MM.1S (cell line): ENCODE results near the gene ADAMTS12.

ENCODE experiments used
- EZH2 ChIP-seq: fragments of 300-600 bp; sonication (generic); optimal IDR thresholded peaks from 2 replicates; pipeline ENCODE3; 2017; ENCODE audit warnings: low read depth, mild to moderate bottlenecking, antibody characterized with exemption, low read length, mixed read lengths
- EZH2phosphoT487 ChIP-seq: fragments of 300-600 bp; sonication (generic); IDR thresholded peaks from 2 replicates; pipeline ENCODE4 v1.6.1; 2018; ENCODE audit warnings: antibody characterized with exemption, low read length
- TF ChIP-seq, protein P1 (sequence below): fragments of 300-600 bp; sonication (generic); IDR thresholded peaks from 2 replicates; pipeline ENCODE4 v1.5.1; 2016; ENCODE audit warnings: antibody characterized with exemption, low read length, mixed read lengths

- no peak for TF ChIP-seq EZH2
- TF ChIP-seq, protein P1, sequence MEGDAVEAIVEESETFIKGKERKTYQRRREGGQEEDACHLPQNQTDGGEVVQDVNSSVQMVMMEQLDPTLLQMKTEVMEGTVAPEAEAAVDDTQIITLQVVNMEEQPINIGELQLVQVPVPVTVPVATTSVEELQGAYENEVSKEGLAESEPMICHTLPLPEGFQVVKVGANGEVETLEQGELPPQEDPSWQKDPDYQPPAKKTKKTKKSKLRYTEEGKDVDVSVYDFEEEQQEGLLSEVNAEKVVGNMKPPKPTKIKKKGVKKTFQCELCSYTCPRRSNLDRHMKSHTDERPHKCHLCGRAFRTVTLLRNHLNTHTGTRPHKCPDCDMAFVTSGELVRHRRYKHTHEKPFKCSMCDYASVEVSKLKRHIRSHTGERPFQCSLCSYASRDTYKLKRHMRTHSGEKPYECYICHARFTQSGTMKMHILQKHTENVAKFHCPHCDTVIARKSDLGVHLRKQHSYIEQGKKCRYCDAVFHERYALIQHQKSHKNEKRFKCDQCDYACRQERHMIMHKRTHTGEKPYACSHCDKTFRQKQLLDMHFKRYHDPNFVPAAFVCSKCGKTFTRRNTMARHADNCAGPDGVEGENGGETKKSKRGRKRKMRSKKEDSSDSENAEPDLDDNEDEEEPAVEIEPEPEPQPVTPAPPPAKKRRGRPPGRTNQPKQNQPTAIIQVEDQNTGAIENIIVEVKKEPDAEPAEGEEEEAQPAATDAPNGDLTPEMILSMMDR: no peak
- no peak for TF ChIP-seq EZH2phosphoT487
Measured at GRCh38 chr5:33888587-33888986, 3.2 kb downstream of the ADAMTS12 start.
